GM12801 (cell line): Measurements from ENCODE around the gene FEN1.

Experiments
- TF ChIP-seq, protein P1 (sequence below): IDR thresholded peaks from one replicate; pipeline ENCODE4 v1.5.1; 2011; ENCODE audit warnings: control low read depth; ENCODE audit not compliant: insufficient read length; ENCODE audit errors: extremely low read depth

Gene FEN1

DNA sequence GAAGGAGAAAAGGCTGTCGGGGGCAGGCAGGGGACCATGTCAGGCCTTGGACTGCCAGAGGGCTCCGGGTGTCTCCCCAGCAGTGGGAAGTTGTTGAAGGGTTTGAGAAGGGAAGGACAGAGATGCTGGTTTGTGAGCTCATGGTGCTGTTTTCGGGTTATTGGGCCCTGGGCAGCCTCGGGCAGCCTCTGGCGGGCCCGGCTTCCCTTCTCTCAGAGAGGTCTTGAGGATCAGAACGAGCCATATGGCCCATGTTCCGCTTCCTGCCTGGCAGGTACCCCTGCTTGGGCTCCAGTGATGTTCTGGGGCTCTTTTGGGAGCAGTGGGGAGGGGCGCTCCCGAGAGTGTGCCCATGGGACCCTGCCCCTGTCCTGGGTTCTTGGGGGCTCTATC lies 30.5 kb upstream of the FEN1 start:
- TF ChIP-seq, protein P1, sequence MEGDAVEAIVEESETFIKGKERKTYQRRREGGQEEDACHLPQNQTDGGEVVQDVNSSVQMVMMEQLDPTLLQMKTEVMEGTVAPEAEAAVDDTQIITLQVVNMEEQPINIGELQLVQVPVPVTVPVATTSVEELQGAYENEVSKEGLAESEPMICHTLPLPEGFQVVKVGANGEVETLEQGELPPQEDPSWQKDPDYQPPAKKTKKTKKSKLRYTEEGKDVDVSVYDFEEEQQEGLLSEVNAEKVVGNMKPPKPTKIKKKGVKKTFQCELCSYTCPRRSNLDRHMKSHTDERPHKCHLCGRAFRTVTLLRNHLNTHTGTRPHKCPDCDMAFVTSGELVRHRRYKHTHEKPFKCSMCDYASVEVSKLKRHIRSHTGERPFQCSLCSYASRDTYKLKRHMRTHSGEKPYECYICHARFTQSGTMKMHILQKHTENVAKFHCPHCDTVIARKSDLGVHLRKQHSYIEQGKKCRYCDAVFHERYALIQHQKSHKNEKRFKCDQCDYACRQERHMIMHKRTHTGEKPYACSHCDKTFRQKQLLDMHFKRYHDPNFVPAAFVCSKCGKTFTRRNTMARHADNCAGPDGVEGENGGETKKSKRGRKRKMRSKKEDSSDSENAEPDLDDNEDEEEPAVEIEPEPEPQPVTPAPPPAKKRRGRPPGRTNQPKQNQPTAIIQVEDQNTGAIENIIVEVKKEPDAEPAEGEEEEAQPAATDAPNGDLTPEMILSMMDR, result no peak

DNA sequence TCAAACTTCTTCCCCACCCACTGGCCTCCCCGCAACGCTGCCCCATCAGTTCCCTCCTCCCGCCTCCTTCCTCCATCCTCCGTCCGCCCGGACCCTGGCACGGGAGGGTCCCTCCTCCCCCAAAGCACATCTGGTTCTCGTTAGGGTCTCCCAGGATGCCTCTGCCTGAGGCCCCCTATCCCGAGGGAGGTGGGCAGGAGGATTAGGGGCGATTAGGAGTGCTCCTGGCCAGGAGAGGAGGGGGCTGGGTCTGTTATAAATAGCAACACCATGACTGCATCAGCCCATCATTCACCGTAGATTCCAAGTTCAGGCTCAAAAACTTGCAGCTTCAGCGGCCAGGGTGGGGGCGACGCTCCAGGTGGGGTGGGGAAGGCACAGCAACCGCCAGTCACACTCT lies 29.9 kb upstream of the FEN1 start:
- TF ChIP-seq, protein P1, result no peak

- TF ChIP-seq, protein P1, result no peak
Measured at GRCh38 chr11:61763930-61764605, 28.6 kb upstream of the FEN1 start.

DNA sequence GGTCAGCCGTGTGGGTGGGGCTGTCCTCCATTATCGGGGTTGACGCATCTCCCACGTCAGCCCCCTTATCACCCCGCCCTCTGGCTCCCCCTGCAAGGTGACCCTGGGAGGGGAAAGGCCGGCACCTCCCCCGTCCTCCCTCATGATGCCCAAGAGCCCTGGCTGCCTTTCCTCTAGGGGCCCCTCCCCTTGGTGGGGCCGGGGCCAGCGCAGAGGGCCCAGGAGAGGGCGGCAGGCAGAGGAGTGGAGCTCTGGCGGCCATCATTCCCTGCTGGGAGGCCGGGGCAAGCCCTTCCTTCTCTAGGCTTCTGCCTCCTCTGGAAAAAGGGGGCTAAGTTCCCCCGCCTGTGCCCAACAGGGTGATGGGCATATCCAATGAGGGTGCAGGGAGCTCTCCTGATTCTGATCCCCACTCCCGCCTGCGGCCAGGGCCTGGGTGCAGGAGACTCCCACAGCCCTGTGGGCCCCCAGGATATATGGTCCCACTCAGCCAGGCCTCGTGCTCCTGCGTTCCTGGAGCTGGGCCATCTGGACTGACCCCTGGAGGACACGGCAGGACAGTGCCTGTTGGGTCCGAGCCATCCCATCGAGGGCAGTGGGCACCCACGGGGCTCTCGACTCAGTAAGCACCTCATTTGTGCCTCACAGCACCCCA lies 28.0 kb upstream of the FEN1 start:
- TF ChIP-seq, protein P1, result no peak

DNA sequence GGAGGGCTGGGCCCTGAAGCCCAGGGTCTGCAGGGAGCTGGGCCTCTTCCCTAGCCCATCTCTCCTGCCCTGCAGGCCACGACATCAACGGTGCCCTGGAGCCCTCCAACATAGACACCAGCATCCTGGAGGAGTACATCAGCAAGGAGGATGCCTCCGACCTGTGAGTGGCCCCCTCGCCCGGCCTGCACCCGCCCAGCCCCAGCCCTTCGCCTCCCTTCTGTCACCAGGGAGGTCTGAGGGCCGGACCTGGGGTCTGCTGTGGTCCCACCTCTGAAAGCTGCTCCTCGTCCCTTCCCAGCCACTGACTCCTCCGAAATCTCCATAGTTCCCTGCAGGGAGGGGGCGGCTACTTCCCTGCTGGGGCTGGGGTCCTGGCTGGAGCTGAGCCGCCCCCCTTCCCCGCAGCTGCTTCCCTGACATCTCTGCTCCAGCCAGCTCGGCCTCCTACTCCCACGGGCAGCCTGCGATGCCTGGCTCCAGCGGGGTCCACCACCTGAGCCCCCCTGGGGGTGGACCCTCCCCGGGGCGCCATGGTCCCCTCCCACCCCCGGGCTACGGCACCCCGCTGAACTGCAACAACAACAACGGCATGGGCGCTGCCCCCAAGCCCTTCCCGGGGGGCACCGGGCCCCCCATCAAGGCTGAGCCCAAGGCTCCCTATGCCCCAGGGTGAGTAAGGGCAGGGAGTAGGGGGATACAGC lies 27.0 kb upstream of the FEN1 start:
- TF ChIP-seq, protein P1, result no peak

DNA sequence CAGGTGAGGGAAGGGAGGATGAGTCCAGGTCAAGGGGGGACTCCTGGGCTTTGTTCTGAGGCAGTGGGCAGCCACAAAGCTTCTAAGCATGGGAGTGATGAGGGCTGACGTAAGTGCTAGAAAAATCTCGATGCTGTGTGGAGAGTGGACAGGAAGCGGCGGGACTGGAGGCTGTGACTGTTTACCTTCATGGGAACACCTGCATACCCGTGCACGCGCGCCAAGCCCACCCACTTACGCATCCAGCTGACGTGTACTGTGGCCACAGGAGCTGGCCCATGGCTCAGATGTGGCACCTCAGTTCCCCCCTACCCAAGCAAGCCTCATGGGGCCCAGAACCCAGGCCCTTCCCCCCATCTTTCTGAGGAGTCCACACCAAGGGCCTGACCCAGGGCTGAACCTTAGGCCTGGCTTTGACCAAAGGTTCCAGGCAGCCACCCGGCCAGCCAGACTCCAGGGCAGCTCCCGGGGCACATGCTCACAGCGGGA lies 26.3 kb upstream of the FEN1 start:
- TF ChIP-seq, protein P1, result no peak

- TF ChIP-seq, protein P1, result no peak
Measured at GRCh38 chr11:61768376-61769076, 24.2 kb upstream of the FEN1 start.
